HepG2 (cell line): ENCODE results near the gene METTL27.

Experiments
- ETV6 ChIP-seq: sonication (generic); formaldehyde crosslinking; conservative IDR thresholded peaks from 2 replicates; pipeline ENCODE4 v1.4.0; 2020; ENCODE audit warnings: missing genetic modification reagents
- HNRNPL ChIP-seq: fragments of 200-400 bp; formaldehyde crosslinking; IDR thresholded peaks from 2 replicates; pipeline ENCODE4 v1.6.1; 2017; ENCODE audit warnings: mild to moderate bottlenecking, low read depth, low read length
- NBN ChIP-seq: fragments of 450-650 bp; conservative IDR thresholded peaks from 2 replicates; pipeline ENCODE4 v1.6.1; 2017
- POLR2A ChIP-seq, 2 experiments: IDR thresholded peaks; 2 replicates each; pipeline ENCODE4 v1.6.1; 2011; ENCODE audit warnings: low read depth in 2 of 2, low read length in 2 of 2, mild to moderate bottlenecking in 1 of 2, moderate library complexity in 1 of 2; ENCODE audit not compliant: insufficient read depth in 1 of 2
- SIN3A ChIP-seq: IDR thresholded peaks from 2 replicates; pipeline ENCODE4 v1.6.1; 2011; ENCODE audit warnings: low read depth, mild to moderate bottlenecking, control low read depth, low read length, borderline replicate concordance
- SMYD3 ChIP-seq: sonication (generic); formaldehyde crosslinking; IDR thresholded peaks from 2 replicates; pipeline ENCODE4 v1.8.1; 2023; ENCODE audit warnings: mild to moderate bottlenecking, missing genetic modification reagents
- ZFYVE20 ChIP-seq: sonication (generic); formaldehyde crosslinking; IDR thresholded peaks from 2 replicates; pipeline ENCODE4 v1.8.0; 2023; ENCODE audit warnings: low read depth, mild to moderate bottlenecking, moderate library complexity, missing genetic modification reagents, borderline replicate concordance
- ZNF501 ChIP-seq: sonication (generic); formaldehyde crosslinking; IDR thresholded peaks from 2 replicates; pipeline ENCODE4 v1.5.1; 2020; ENCODE audit warnings: mild to moderate bottlenecking, moderate library complexity, missing genetic modification reagents
- ZNF772 ChIP-seq: sonication (generic); formaldehyde crosslinking; IDR thresholded peaks from 2 replicates; pipeline ENCODE4 v1.5.0; 2020; ENCODE audit warnings: mild to moderate bottlenecking, missing genetic modification reagents
- ZNF879 ChIP-seq: sonication (generic); formaldehyde crosslinking; IDR thresholded peaks from 2 replicates; pipeline ENCODE4 v1.8.1; 2023; ENCODE audit warnings: missing genetic modification reagents
- TF ChIP-seq, protein P1 (sequence below): sonication (generic); formaldehyde crosslinking; IDR thresholded peaks from 2 replicates; pipeline ENCODE4 v1.5.0; 2020; ENCODE audit warnings: missing genetic modification reagents
- TF ChIP-seq, protein P2 (sequence below): sonication (generic); formaldehyde crosslinking; IDR thresholded peaks from 2 replicates; pipeline ENCODE4 v1.4.0; 2020; ENCODE audit warnings: mild to moderate bottlenecking, missing genetic modification reagents

DNA sequence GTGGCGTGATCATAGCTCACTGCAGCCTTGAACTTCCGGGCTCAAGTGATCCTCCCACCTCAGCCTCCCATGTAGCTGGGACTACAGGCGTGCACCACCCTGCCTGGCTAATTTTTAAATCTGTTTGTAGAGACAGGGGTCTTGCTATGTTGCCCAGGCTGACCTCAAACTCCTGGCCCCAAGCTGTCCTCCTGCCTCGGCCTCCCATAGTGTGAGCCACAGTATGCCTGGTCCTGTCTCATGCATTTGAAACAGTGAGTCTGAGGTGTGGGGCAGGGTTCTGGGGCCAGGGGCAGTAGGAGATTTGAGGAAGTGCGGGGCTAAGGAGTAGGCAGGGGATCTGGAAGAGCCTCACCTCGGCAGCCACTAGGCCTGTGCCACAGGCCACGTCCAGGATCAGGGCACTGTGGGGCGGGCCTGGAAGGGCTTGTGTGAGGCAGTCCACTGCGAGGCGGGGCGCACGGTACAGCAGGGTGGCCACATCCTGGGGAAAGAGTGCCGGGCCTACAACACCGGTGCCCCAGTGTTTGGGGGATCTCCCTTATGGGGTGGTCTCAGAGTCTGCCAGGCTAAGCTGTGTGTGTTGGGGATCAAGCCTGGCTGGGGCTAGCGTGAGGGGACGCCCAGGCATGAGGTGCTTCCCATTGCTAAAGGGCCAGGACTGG is 1.5 kb downstream of the METTL27 start:
- TF ChIP-seq POLR2A (IDR thresholded peaks at IDR 0.05; ENCODE audit: insufficient read depth in 1 of 2, low read depth in 2 of 2, low read length in 2 of 2): no peak
- TF ChIP-seq HNRNPL: no peak
- no peak for TF ChIP-seq NBN
- TF ChIP-seq ZNF501: no peak
- TF ChIP-seq ZNF879 (CRISPR knock-in tag): no peak
- TF ChIP-seq, protein P1, sequence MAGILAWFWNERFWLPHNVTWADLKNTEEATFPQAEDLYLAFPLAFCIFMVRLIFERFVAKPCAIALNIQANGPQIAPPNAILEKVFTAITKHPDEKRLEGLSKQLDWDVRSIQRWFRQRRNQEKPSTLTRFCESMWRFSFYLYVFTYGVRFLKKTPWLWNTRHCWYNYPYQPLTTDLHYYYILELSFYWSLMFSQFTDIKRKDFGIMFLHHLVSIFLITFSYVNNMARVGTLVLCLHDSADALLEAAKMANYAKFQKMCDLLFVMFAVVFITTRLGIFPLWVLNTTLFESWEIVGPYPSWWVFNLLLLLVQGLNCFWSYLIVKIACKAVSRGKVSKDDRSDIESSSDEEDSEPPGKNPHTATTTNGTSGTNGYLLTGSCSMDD (CRISPR knock-in tag): no peak
- TF ChIP-seq ETV6: no peak
- TF ChIP-seq ZNF772 (CRISPR knock-in tag): no peak
- TF ChIP-seq SMYD3: no peak
- no peak for TF ChIP-seq ZFYVE20 (CRISPR knock-in tag)
- no peak for TF ChIP-seq SIN3A
- TF ChIP-seq, protein P2, sequence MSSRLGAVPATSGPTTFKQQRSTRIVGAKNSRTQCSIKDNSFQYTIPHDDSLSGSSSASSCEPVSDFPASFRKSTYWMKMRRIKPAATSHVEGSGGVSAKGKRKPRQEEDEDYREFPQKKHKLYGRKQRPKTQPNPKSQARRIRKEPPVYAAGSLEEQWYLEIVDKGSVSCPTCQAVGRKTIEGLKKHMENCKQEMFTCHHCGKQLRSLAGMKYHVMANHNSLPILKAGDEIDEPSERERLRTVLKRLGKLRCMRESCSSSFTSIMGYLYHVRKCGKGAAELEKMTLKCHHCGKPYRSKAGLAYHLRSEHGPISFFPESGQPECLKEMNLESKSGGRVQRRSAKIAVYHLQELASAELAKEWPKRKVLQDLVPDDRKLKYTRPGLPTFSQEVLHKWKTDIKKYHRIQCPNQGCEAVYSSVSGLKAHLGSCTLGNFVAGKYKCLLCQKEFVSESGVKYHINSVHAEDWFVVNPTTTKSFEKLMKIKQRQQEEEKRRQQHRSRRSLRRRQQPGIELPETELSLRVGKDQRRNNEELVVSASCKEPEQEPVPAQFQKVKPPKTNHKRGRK (CRISPR knock-in tag): no peak
